Liver (tissue), 3 donors: Measurements from ENCODE around the gene FOXD2.

Source experiments
- ATF3 ChIP-seq: IDR thresholded peaks from 2 replicates; pipeline ENCODE4 v1.6.1; 2016; ENCODE audit warnings: antibody characterized with exemption
- MAX ChIP-seq: IDR thresholded peaks from 2 replicates; pipeline ENCODE4 v1.6.1; 2016; ENCODE audit warnings: antibody characterized with exemption
- RAD21 ChIP-seq, 2 donors: IDR thresholded peaks; 2 replicates each; pipeline ENCODE4 v1.6.1; 2016; ENCODE audit warnings: antibody characterized with exemption in 2 of 2, mild to moderate bottlenecking in 2 of 2
- REST ChIP-seq: IDR thresholded peaks from 2 replicates; pipeline ENCODE4 v1.6.1; 2016; ENCODE audit warnings: antibody characterized with exemption, mild to moderate bottlenecking
- SP1 ChIP-seq: IDR thresholded peaks from 2 replicates; pipeline ENCODE4 v1.6.1; 2018; ENCODE audit warnings: antibody characterized with exemption, mild to moderate bottlenecking
- YY1 ChIP-seq: IDR thresholded peaks from 2 replicates; pipeline ENCODE4 v1.6.1; 2016; ENCODE audit warnings: antibody characterized with exemption, mild to moderate bottlenecking
- TF ChIP-seq, protein P1 (sequence below): fragments of 150-350 bp; IDR thresholded peaks from 2 replicates; pipeline ENCODE4 v1.5.1; 2017; ENCODE audit warnings: improper control_type of control experiment, low read depth, low read length; ENCODE audit not compliant: missing input control
- donor health status: healthy.
- donor health status: healthy.

GRCh38 chr1:47439017-47439818, 1.4 kb downstream of the FOXD2 start:
- TF ChIP-seq, protein P1, sequence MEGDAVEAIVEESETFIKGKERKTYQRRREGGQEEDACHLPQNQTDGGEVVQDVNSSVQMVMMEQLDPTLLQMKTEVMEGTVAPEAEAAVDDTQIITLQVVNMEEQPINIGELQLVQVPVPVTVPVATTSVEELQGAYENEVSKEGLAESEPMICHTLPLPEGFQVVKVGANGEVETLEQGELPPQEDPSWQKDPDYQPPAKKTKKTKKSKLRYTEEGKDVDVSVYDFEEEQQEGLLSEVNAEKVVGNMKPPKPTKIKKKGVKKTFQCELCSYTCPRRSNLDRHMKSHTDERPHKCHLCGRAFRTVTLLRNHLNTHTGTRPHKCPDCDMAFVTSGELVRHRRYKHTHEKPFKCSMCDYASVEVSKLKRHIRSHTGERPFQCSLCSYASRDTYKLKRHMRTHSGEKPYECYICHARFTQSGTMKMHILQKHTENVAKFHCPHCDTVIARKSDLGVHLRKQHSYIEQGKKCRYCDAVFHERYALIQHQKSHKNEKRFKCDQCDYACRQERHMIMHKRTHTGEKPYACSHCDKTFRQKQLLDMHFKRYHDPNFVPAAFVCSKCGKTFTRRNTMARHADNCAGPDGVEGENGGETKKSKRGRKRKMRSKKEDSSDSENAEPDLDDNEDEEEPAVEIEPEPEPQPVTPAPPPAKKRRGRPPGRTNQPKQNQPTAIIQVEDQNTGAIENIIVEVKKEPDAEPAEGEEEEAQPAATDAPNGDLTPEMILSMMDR, result no peak
- TF ChIP-seq SP1 (no peak), RAD21 (IDR thresholded peaks at IDR 0.05) (no peak), MAX (no peak), ATF3 (no peak), REST (no peak), YY1 (no peak)
